Stimulated activated CD8-positive, alpha-beta memory T cell treated with anti-CD3 and anti-CD28 coated beads, Interleukin-4, amount 100 ng/mL, for 4 hours (primary cell): ENCODE data around the gene PSME2.

Experiments used
- DNase-seq, 2 donors: peaks; one replicate each; pipeline ENCODE4 v3.0.0-alpha.2; 2020; ENCODE audit warnings: low read depth in 2 of 2, low spot score in 1 of 2

PSME2 gene

DNA sequence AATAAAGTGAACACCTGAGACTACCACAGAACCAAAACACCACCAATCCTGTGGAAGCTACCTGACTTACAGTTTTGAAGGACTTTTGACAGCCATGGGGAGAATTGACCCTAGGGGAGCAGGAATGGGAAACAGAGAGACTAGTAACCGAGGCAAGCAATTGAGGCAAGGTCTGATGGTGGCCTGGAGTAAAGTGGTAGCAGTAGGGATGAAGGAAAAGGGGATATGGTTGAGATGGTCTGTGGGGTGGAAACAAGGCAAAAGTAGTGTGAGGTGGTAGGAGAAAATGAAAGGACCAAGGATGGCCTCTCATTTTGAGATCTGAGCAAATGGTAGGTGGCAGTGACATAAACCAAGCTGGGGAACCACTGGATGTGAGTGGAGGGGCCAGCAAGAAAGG lies 10.4 kb upstream of the PSME2 start:
- DNase-seq = no peak

DNA sequence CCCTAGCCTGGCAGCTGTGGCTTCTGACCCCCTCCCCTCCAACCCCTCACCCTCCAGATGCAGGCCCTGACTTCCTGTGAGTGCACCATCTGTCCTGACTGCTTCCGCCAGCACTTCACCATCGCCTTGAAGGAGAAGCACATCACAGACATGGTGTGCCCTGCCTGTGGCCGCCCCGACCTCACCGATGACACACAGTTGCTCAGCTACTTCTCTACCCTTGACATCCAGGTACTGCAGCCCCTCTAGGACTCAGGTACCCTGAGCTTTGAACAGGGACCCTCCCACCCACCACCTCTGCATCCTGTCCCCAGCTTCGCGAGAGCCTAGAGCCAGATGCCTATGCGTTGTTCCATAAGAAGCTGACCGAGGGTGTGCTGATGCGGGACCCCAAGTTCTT lies 8.7 kb upstream of the PSME2 start:
- no peak for DNase-seq

DNA sequence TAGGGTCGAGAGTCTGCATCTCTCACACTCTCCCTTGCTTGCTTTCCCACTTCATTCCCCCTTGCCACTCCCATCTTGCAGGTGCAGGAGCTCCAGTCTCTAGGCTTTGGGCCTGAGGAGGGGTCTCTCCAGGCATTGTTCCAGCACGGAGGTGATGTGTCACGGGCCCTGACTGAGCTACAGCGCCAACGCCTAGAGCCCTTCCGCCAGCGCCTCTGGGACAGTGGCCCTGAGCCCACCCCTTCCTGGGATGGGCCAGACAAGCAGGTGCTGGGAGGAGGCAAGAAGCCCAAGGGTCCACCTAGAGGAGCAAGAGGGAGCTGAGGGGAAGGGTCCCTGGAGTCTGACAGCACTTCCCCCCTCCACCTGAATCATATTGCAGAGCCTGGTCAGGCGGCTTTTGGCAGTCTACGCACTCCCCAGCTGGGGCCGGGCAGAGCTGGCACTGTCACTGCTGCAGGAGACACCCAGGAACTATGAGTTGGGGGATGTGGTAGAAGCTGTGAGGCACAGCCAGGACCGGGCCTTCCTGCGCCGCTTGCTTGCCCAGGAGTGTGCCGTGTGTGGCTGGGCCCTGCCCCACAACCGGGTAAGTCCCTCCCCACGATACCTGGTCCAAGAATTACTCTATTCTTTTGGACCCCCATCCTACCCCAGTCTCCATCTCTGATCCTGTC lies 5.1 kb upstream of the PSME2 start:
- no peak for DNase-seq

DNA sequence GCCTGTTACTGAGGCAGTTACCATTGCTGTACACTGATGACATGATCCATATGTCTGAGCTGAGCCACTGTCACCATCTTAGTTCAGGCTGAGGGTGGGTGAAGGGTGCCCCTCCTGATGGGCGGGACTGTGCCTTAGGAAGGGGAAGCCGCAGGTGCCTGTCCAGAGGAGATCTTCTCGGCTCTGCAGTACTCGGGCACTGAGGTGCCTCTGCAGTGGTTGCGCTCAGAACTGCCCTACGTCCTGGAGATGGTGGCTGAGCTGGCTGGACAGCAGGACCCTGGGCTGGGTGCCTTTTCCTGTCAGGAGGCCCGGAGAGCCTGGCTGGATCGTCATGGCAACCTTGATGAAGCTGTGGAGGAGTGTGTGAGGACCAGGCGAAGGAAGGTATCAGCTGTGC lies 4.6 kb upstream of the PSME2 start:
- DNase-seq = no peak

- no peak for DNase-seq
Measured at GRCh38 chr14:24150567-24150966, 4.2 kb upstream of the PSME2 start.

DNA sequence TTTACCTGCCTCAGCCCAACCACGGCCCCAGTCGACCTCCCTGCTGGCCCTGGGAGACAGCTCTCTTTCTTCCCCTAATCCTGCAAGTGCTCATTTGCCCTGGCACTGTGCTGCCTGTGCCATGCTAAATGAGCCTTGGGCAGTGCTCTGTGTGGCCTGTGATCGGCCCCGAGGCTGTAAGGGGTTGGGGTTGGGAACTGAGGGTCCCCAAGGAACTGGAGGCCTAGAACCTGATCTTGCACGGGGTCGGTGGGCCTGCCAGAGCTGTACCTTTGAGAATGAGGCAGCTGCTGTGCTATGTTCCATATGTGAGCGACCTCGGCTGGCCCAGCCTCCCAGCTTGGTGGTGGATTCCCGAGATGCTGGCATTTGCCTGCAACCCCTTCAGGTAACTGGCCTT lies 3.7 kb upstream of the PSME2 start:
- DNase-seq = no peak

GRCh38 chr14:24149302-24149969 lies 3.0 kb upstream of the PSME2 start:
- DNase-seq = no peak

DNA sequence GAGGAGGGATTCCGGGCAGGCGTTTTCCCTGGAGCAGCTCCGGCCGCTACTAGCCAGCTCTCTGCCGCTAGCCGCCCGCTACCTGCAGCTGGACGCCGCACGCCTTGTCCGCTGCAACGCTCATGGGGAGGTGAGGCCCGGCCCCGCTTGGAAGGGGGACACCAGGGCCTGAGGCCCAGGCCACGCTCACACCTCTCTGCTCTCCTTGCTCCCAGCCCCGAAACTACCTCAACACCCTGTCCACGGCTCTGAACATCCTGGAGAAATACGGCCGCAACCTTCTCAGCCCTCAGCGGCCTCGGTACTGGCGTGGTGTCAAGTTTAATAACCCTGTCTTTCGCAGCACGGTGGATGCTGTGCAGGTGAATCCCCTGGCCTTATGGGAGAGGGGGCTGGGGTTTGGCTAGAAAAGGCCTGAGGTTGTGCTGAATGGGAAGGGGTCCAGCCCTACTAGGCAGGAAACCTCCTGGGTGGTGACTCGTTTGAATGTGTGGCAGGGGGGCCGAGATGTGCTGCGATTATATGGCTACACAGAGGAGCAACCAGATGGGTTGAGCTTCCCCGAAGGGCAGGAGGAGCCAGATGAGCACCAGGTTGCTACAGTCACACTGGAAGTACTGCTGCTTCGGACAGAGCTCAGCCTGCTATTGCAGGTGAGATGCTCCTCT lies 1.5 kb upstream of the PSME2 start:
- DNase-seq = no peak

GRCh38 chr14:24146978-24147760 lies 759 bp upstream of the PSME2 start, which contains the start of gene RNF31:
TSS of gene RNF31 (plus strand) at chr14:24147498. CDS start at chr14:24147699, 201 bp downstream.
- DNase-seq = peak; percentile 93 to 95

DNA sequence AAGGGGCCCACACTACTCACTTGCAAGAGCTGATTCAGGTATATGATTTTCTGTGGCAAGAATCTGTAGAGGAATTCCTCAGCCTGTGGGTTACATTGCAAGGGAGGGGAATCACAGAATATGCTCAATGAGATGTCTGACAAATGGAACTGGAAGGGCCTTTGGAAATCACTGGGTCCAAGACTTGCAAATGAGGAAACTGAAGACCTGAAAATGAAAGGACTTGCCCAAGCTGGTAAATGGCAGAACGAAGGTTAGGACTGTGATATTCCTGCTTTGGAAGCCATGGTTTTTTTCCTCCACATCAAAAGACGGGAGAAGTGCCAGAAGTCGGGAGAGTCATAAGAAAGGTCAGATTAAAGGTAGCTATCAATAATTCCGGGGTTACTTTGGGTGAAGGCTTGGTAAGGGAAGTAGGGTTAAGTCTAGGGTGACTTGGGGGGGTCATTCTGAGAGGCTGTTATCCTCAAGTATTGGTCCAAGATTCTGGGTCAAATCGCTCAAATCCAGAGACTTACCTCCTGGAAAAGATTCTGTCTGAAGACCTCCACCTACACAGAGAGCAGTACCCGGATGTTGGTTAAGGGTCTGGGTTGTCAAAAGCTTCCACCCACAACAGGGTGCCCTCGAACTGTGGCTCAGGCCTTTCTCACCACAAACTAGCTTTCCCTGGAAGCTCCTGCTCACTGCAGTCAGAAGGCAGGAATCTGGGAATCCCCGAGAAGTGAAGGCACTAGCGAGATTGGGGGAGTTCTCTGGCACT lies 539 bp downstream of the PSME2 start:
- no peak for DNase-seq

GRCh38 chr14:24145219-24145618 lies 1.2 kb downstream of the PSME2 start:
- no peak for DNase-seq

- no peak for DNase-seq
Measured at GRCh38 chr14:24144451-24144850, 2.0 kb downstream of the PSME2 start.

- DNase-seq = no peak
Measured at GRCh38 chr14:24143511-24143910, 2.9 kb downstream of the PSME2 start.

GRCh38 chr14:24141097-24141880 lies 5.1 kb downstream of the PSME2 start, which contains the start of gene EMC9:
TSS of gene EMC9 (minus strand) at chr14:24141591. CDS start at chr14:24141304, 287 bp downstream.
- DNase-seq = peak; percentile 99

- no peak for DNase-seq
Measured at GRCh38 chr14:24139272-24139934, 7.0 kb downstream of the PSME2 start.

GRCh38 chr14:24138396-24139271 lies 7.8 kb downstream of the PSME2 start:
- DNase-seq = no peak

DNA sequence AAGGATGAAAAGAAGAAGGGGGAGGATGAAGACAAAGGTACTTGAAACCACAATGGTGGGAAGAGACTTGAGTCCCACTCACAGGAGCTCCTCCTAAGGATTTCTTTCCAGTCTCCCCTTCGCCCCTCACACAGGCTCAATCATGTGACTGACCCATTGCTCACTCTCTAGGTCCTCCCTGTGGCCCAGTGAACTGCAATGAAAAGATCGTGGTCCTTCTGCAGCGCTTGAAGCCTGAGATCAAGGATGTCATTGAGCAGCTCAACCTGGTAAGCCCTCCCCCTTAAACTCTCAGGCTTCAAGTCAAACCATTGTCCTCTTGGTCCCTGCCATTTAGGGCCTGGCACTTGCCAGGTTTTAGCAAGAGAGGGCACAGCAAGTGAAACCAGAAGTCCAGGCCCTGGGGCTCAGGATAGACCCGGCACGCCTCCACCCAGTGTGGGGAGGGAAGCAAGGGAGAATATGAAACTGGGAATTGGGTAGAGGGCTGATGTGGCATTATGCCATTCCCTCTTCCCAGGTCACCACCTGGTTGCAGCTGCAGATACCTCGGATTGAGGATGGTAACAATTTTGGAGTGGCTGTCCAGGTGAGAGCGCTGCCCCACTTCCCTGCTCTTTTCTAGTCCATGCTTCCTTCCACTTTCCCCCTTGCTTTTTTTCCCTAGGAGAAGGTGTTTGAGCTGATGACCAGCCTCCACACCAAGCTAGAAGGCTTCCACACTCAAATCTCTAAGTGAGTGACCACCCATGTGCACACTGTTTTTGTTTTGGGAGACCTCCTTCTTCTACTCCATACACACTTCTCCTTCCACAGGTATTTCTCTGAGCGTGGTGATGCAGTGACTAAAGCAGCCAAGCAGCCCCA lies 8.6 kb downstream of the PSME2 start:
- DNase-seq = no peak
